GM21367 (cell line): ENCODE measurements around the gene PARP16.

Experiments
- ATAC-seq: cut with Tn5 transposase; IDR thresholded peaks from one replicate; pipeline ENCODE4 v1.9.1; 2021; ENCODE audit not compliant: unreplicated experiment

PARP16 gene

DNA sequence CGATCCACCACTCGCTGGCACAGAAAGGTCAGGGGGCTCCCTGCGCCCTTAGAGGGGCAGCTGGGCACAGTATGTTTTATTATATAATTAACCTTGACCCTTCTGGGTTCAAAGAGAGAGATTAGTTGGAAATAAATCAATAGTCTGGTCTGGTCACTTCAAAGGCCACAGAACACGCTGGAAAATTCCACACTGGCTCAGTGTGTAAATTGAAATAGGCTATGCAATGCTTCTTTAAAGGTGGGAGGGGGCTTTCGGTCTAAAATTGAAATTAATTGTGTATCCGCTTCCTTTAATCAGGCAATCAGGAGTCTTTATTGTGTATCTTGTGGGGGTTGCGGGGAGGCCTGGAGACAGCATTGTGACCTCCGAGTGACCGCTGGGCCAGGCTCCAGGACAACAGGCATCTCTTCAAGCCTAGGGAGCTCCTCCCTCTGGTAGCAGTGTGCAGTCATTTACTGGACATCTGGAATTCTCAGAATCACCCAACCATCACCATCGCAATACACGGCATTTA is 25.8 kb upstream of the PARP16 start:
- no peak for ATAC-seq

GRCh38 chr15:65311760-65312159 is 25.1 kb upstream of the PARP16 start:
- no peak for ATAC-seq

DNA sequence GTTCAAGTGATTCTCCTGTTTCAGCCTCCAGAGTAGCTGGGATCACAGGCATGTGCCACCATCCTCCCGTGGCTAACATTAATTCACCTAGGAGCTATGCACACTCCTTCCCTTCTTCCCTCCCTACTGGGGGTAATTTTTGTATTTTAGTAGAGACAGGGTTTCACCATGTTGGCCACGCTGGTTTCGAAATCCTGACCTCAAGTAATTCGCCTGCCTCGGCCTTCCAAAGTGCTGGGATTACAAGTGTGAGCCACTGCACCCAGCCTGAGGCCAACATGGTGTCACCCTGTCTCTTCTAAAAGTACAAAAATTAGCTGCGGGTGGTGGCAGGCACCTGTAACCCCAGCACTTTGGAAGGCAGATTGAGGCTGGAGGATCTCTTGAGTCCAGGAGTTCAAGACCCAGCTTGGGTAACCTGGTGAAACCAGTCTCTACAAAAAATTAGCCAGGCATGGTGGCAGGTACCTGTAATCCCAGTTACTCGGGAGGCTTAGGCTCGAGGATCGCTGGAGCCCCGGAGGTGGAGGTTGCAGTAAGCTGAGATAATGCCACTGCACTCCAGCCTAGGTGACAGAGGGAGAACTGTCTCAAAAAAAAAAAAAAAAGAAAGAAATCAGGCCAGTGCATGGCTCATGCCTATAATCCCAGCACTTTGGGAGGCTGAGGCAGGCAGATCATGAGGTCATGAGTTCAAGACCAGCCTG is 23.9 kb upstream of the PARP16 start:
- ATAC-seq: no peak

DNA sequence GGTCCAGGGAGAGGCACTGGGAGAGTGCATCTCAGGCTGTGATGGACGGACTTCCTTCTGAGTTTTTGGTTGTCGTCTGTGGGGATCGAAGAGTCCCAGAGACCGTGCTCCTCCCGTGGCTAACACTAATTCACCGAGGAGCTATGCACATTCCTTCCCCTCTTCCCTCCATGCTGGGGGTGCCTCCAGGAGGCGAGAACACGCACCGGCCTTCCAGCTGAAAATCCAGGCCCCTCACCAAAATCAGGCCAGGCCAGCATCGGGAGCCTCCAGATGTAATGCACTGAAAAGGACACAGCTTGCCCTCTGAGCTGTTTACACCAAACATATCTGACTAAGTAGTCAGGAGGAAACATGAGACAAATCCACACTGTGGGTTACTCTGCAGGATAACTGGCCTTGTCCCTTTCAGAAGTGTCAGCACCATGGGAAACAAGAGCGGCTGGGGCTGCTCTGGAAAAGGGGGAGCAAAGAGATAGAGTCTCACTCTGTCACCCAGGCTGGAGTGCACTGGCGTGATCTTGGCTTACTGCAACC is 23.3 kb upstream of the PARP16 start:
- ATAC-seq: no peak

GRCh38 chr15:65307978-65308377 is 21.3 kb upstream of the PARP16 start:
- no peak for ATAC-seq

- no peak for ATAC-seq
Measured at GRCh38 chr15:65306551-65306950, 19.9 kb upstream of the PARP16 start.

DNA sequence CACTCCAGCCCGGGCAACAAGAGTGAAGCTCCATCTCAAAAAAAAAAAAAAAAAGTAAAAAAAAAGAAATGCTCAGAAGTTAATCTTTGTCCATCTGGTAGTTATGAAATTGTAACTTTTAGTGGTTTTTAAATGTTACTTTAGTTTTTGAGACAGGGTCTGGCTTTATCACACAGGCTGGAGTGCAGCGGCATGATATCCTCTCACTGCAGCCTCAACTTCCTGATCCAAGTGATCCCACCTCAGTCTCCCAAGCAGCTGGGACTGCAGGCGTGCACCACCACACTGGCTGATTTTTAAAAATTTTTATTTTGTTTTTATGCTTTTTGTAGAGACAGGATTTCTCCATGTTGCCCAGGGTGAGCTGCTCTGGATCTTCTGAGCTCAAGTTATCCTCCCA is 19.1 kb upstream of the PARP16 start:
- ATAC-seq: no peak

DNA sequence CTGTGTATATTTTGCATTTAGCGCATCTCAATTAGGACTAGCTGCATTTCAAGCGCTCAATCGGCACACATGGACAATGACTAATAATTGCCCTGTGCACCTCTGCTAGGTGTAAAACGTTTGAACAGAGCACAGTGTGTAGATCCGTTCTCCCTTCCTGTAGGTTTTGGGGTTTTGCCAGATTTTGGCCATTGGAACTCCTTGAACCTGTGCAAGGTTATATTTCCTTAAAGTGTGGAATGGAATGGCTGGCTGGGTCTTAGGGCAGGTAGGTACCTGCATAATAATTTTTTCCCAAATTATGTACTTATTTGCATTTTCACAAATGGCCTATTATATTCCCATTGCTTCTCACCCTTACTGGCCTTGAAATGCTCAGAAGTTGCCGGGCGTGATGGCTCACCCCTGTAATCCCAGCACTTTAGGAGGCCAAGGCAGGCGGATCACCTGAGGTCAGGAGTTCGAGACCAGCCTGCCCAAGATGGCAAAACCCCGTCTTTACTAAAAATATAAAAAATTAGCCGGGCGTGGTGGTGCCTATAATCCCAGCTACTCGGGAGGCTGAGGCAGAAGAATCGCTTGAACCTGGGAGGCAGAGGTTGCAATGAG is 18.6 kb upstream of the PARP16 start:
- ATAC-seq: peak; percentile 14

DNA sequence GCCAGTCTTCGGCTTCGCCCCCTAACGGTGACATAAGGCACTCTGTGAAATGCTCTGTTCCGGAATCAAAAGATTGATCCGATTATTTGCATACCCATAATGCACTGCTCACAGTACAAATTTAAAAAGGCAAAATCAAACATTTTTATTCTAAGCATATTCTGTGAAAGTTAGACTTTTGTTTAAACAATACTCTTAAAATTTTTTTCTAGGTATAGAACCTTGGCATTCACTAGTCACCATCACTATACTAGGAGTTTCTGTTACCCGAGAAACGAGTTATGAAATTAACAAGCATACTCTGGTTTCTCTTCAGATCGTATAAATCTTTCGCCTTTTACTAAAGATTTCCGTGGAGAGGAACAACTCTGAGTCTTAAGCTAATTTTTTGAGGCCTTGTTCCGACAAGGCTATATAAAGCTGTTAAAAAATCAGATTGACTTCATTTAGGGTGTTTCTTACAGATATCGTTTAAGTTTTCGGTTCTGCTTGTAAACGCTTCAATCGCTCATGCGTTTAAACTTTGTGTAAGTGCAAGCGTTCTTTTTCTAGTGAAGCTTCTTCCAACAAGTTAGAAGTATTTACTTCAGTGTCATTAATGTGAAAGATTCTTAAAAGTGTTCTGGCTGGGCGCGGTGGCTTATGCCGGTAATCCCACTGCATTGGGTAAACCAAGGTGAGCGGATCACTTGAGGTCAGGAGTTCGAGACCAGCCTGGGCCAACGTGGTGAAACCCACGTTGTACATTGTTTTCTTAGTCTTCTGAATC is 17.9 kb upstream of the PARP16 start, which contains the start of gene RNU5B-1:
Gene RNU5B-1, plus strand, starts transcription at position 297 of the 769 bp plus-strand sequence.
- peak; percentile 54 for ATAC-seq

DNA sequence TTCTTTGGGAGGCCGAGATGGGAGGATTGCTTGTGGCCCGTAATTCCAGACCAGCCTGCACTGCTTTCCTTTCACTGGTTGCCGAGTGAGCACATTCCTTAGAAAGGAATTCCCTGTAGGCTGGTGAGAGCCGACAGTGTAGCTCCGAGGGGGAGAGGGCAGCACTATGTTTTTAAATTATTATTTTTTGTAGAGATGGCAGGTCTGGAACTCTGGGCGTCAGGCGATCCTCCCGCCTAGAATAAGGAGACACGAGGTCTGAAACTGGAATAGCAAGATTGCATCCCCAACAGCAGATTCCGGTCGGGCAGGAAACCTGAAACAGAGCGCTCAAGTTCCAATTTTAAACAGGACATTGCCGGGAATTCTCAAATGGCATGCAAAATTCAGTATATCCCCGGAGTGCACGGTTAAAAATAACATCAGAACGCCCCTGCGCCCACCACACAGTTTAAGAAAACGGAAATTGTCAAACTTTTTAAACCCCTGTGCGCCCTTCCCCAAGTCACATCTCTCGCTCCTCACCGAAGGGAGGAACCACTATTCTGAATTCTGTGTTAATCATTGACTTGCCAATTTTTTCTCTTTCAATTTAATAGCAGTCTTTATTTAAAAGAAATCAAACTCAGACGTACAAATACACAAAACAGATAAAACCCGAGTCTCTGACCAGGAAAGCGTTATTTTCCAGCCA is 17.2 kb upstream of the PARP16 start:
- ATAC-seq: no peak

DNA sequence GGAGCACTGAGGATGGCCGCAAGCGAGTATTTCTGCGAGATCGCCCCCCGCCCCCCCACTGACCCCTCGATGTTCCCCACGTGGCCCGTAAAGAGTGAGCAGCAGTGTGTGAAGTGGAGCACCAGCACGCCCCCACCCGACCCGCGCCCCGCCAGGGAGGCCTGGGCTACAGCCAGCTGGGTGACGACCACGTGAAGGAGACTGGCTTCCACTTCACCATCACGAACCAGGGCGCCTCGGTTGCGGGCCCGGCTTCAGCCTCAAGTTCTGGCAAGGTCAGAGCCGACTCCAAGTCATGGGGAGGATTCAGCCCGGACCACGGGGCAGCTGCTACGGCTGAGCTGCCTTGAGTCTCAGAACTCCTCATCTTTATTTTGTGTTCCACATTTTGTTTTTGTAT is 15.4 kb upstream of the PARP16 start:
- no peak for ATAC-seq

GRCh38 chr15:65300924-65301441 is 14.3 kb upstream of the PARP16 start:
- no peak for ATAC-seq

- no peak for ATAC-seq
Measured at GRCh38 chr15:65298731-65299130, 12.0 kb upstream of the PARP16 start.

DNA sequence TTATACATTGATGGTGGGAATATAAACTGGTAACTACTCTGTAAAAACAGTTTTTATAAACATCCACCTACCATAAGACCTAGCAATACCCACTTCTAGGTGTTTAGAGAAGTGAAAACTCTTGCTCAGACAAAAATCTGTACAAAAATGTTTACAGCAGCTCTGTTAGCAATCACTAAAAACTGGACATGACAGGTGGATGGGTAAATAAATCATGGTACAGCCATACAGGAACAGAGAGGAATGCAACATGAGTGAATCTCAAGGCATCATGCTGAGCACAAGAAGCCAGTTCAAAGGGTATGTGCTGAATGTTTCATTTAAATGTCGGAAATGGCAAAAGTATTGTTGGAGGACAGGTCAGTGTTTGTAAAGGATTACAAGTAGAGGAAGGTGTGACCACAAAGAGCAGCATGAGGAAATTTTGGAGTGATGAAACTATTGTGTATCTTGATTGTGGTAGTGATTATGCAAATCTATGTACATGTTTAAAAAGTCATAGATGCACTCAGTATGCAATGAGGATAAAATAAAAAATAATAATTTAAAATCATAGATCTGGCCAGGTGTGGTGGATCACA is 6.3 kb upstream of the PARP16 start:
- ATAC-seq: no peak

DNA sequence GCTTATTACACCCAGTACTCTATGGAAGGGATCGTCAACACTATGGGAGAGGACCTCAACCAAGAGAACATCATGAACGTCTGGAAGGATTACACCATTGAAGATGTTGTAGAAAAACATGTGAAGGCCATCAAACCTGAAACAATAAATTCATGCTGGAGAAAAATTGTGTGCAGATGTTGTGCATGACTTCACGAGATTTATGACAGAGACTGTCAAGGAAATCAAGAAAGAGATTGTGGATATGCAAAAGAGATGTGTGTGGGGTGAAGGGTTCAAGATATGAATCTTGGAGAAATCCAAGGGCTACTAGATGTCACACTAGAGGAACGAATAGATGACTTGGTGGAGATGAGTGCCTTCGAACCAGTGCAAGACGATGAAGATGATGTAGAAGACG is 3.5 kb upstream of the PARP16 start:
- ATAC-seq: no peak

- no peak for ATAC-seq
Measured at GRCh38 chr15:65289261-65289854, 2.7 kb upstream of the PARP16 start.

- ATAC-seq: no peak
Measured at GRCh38 chr15:65287520-65287855, 805 bp upstream of the PARP16 start.

- peak; percentile 30 for ATAC-seq
Measured at GRCh38 chr15:65286069-65286703, 497 bp downstream of the PARP16 start.

DNA sequence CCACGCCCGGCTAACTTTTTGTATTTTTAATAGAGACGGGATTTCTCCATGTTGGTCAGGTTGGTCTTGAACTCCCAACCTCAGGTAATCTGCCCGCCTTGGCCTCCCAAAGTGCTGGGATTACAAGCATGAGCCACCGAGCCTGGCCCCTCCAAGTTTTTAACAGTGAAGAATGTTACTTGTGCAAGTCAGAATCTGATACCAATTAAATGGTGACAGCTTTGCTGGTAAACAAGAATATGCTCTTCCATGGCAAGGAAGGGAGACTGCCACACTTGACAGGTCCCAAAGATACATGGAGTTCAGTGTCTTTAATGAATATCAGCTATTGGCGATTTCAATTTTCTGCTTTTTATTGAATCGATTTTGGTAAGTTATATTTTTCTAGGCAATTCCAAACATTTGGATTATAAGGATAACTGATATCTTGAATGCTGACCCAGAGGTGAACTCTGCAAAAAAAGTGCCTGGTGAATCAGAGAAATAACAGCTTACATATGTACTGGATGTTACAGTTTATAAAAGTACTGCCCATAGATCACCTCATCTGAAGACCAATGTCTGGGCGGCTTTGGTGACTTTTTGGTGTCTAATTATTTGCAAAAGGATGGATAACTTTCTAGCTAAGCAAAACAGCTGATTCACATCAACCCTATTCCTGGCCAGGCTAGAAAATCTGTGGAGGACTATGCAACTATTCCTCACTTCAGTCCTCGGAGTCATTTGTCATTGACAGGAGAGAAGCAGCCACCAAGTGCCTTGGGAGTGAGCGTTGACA is 1.2 kb downstream of the PARP16 start:
- ATAC-seq: no peak
